Psoas muscle (tissue), 8 donors: ENCODE results near the gene PAX2. TPM values are rescaled to one million over a fixed set of nuclear protein-coding genes. Genes with fewer than 3 reads are reported as not detected.
A peak's percentile ranks its signal among the peaks of the same experiment; 100 is the strongest.

Source experiments
- ATAC-seq, 4 donors: fragments of 200-7000 bp; cut with Tn5 transposase; one replicate each; pipeline ENCODE4 v1.9.1; 2020; ENCODE audit warnings: moderate library complexity in 3 of 4, mild to moderate bottlenecking in 2 of 4
- DNase-seq, 2 donors: peaks; one replicate each; pipeline ENCODE4 v3.0.0-alpha.2; 2020
- H3K27ac ChIP-seq: fragments of 200-600 bp; one replicate; pipeline ENCODE4 v1.8.0; 2022
- H3K27me3 ChIP-seq, 3 donors: fragments of 200-600 bp in 1 of 3; one replicate each; pipeline versions ENCODE4 v1.6.1 to v1.8.0; 2013 to 2022; ENCODE audit warnings: low read length in 2 of 3, mild to moderate bottlenecking in 2 of 3, moderate library complexity in 1 of 3; ENCODE audit not compliant: insufficient read depth in 3 of 3
- H3K36me3 ChIP-seq, 2 donors: fragments of 200-600 bp in 1 of 2; one replicate each; pipeline versions ENCODE4 v1.6.1 to v1.8.0; 2013 to 2022; ENCODE audit warnings: low read depth in 1 of 2, mild to moderate bottlenecking in 1 of 2, moderate library complexity in 1 of 2; ENCODE audit not compliant: insufficient read depth in 1 of 2
- H3K4me1 ChIP-seq: fragments of 200-600 bp; one replicate; pipeline ENCODE4 v1.8.0; 2022
- H3K4me3 ChIP-seq: fragments of 200-600 bp; one replicate; pipeline ENCODE4 v1.8.0; 2022; ENCODE audit warnings: mild to moderate bottlenecking
- H3K9me3 ChIP-seq: fragments of 200-600 bp; one replicate; pipeline ENCODE4 v1.8.0; 2022
- CTCF ChIP-seq: fragments of 200-600 bp; IDR thresholded peaks from one replicate; pipeline ENCODE4 v1.8.0; 2022; ENCODE audit warnings: antibody characterized with exemption
- WGBS, 3 donors: extraction: QIAGEN DNeasy Blood & Tissue Kit; methylation state at CpG; one replicate each; pipeline versions ENCODE4 v1.1.6 to v1.1.7; 2013; 5-methylcytosine and 5-hydroxymethylcytosine counted together
- intact Hi-C, 2 donors: fragments of 100-400 bp; cut with DNase I; formaldehyde crosslinking; loops; one replicate each; pipeline versions ENCODE4 v1.11.0 to v1.14.2; 2022
- polyA plus RNA-seq, 3 donors: library from polyadenylated mRNA; stranded (reverse); fragments of 200-250 nt; gene quantifications; one replicate each; pipeline ENCODE4 v1.2.3, GENCODE V29; 2013
- total RNA-seq, 4 donors: library from RNA; stranded (reverse); fragmentation: NEBNext Ultra II Directional in 2 of 4; extraction: Animal tissue kit (Norgen Biotek cat#: 25700) in 2 of 4; gene quantifications; one replicate each; pipeline versions ENCODE4 v1.2.1 to v1.2.4, GENCODE V29; 2021 to 2023
- donor health status: healthy with polysubstance abuse.
- donor health status: DM: no; HTN: no; CAD: no; lungs with moderate emphysema.
- donor health status: Bipolar disorder and iron deficiency.
- donor health status: healthy.
- donor health status: DM: yes; HTN: yes; CAD: no.
- donor health status: DM: no; HTN: no; CAD: no.
- donor health status: DM: no; HTN: no; CAD: no.
- donor health status: DM: yes; HTN: yes; CAD: no.

PAX2 gene
- total and polyA plus RNA-seq, 7 donors = not detected

- intact Hi-C loops = no loop called here
- TF ChIP-seq CTCF = no peak
- Histone ChIP-seq H3K27ac (no peak overlapping the region), H3K27me3 (peaks cover 0 to 98% (median 42%) of the 10 kb centered on the region in 3 donors), H3K9me3 (no peaks in the 10 kb centered on the region), H3K36me3 (no peaks in the 10 kb centered on the region), H3K4me1 (peaks cover 18% of the 10 kb centered on the region), H3K4me3 (peak overlapping the region; percentile 58)
- peak in 1 of 4 donors; percentile 22 for ATAC-seq
- DNase-seq = no peak
- 1 to 3% (median 2%) methylated on average over 27 to 41 of the region's 41 CpGs for WGBS, 3 donors
Measured at GRCh38 chr10:100826661-100826982, 81.2 kb downstream of the PAX2 start.

- Histone ChIP-seq H3K36me3 (no peaks in the 10 kb centered on the region), H3K9me3 (no peaks in the 10 kb centered on the region), H3K27ac (no peak overlapping the region), H3K4me3 (peak overlapping the region; percentile 58), H3K27me3 (peaks cover 0 to 97% (median 43%) of the 10 kb centered on the region in 3 donors), H3K4me1 (peaks cover 18% of the 10 kb centered on the region)
- DNase-seq (no peak), ATAC-seq (peak; percentile 21 to 71 (median 60))
- WGBS, 3 donors = 1 to 2% (median 1%) methylated on average over 54 to 68 of the region's 68 CpGs
- intact Hi-C loops = no loop called here
- peak; percentile 20 for TF ChIP-seq CTCF
Measured at GRCh38 chr10:100826983-100827818, 81.8 kb downstream of the PAX2 start.

- no peaks in the 10 kb centered on the region for H3K9me3 ChIP-seq
- whole genome bisulfite sequencing, 3 donors = 1% methylated on average over 45 to 69 of the region's 69 CpGs
- H3K36me3 ChIP-seq = no peaks in the 10 kb centered on the region
- H3K27ac ChIP-seq = no peak overlapping the region
- H3K4me1 ChIP-seq = peaks cover 18% of the 10 kb centered on the region
- intact Hi-C loops = no loop called here
- DNase-seq (peak in 1 of 2 donors; percentile 42), ATAC-seq (peak; percentile 50 to 79 (median 70))
- TF ChIP-seq CTCF = no peak
- H3K27me3 ChIP-seq = peaks cover 0 to 97% (median 44%) of the 10 kb centered on the region in 3 donors
- peak overlapping the region; percentile 58 for H3K4me3 ChIP-seq
Measured at GRCh38 chr10:100827819-100828737, 82.7 kb downstream of the PAX2 start.

- DNase-seq = no peak
- peaks cover 18% of the 10 kb centered on the region for H3K4me1 ChIP-seq
- no peak overlapping the region for H3K27ac ChIP-seq
- peak in 1 of 4 donors; percentile 69 for ATAC-seq
- H3K36me3 ChIP-seq = no peaks in the 10 kb centered on the region
- peaks cover 0 to 95% (median 43%) of the 10 kb centered on the region in 3 donors for H3K27me3 ChIP-seq
- H3K4me3 ChIP-seq = peak overlapping the region; percentile 58
- 1 to 2% (median 1%) methylated on average over 17 to 20 of the region's 20 CpGs for WGBS, 3 donors
- TF ChIP-seq CTCF = no peak
- intact Hi-C loops = no loop called here
- H3K9me3 ChIP-seq = no peaks in the 10 kb centered on the region
Measured at GRCh38 chr10:100828738-100829096, 83.3 kb downstream of the PAX2 start.
